MM.1S (cell line): ENCODE results near the gene RBM28.

ENCODE experiments used
- DNase-seq: peaks from one replicate; pipeline ENCODE4 v3.0.0-alpha.2; 2015
- H2AFZ ChIP-seq: fragments of 300-600 bp; sonication (generic); 2 replicates; pipeline ENCODE4 v1.6.0; 2016; ENCODE audit warnings: antibody characterized with exemption, low read length
- H3F3A ChIP-seq: fragments of 300-600 bp; sonication (generic); 2 replicates; pipeline ENCODE4 v1.6.1; 2016; ENCODE audit warnings: mild to moderate bottlenecking, antibody characterized with exemption, low read length, moderate library complexity, mixed read lengths; ENCODE audit not compliant: insufficient read depth
- H3K27ac ChIP-seq: fragments of 300-600 bp; sonication (generic); 2 replicates; pipeline ENCODE4 v1.5.1; 2016; ENCODE audit warnings: mild to moderate bottlenecking, low read length
- H3K27me3 ChIP-seq: fragments of 300-600 bp; sonication (generic); replicated peaks from 2 replicates; pipeline ENCODE4 v1.6.0; 2016; ENCODE audit warnings: low read length; ENCODE audit not compliant: insufficient read depth
- H3K36me3 ChIP-seq: fragments of 300-600 bp; sonication (generic); replicated peaks from 2 replicates; pipeline ENCODE4 v1.6.1; 2016; ENCODE audit warnings: mild to moderate bottlenecking, low read length, mixed read lengths; ENCODE audit not compliant: insufficient read depth
- H3K4me1 ChIP-seq: fragments of 300-600 bp; sonication (generic); 2 replicates; pipeline ENCODE4 v1.6.1; 2016; ENCODE audit warnings: low read length, mixed read lengths
- H3K4me2 ChIP-seq: fragments of 300-600 bp; sonication (generic); 2 replicates; pipeline ENCODE4 v1.6.0; 2016; ENCODE audit warnings: low read depth, low read length
- H3K4me3 ChIP-seq: fragments of 300-600 bp; sonication (generic); 2 replicates; pipeline ENCODE4 v1.5.1; 2016; ENCODE audit warnings: low read length, mixed read lengths
- H3K79me2 ChIP-seq: fragments of 300-600 bp; sonication (generic); 2 replicates; pipeline ENCODE4 v1.6.1; 2016; ENCODE audit warnings: mixed run types, low read length, mixed read lengths
- H3K9ac ChIP-seq: fragments of 300-600 bp; sonication (generic); 2 replicates; pipeline ENCODE4 v1.6.1; 2016; ENCODE audit warnings: low read length, mixed read lengths
- H3K9me2 ChIP-seq: fragments of 300-600 bp; sonication (generic); replicated peaks from 2 replicates; pipeline ENCODE4 v1.6.1; 2016; ENCODE audit warnings: mild to moderate bottlenecking, low read length, mixed read lengths; ENCODE audit not compliant: insufficient read depth
- H3K9me3 ChIP-seq: fragments of 300-600 bp; sonication (generic); replicated peaks from 2 replicates; pipeline ENCODE4 v1.6.1; 2016; ENCODE audit warnings: mild to moderate bottlenecking, low read length, mixed read lengths; ENCODE audit not compliant: insufficient read depth
- H4K20me1 ChIP-seq: fragments of 300-600 bp; sonication (generic); 2 replicates; pipeline ENCODE4 v1.6.1; 2016; ENCODE audit warnings: mild to moderate bottlenecking, low read length, moderate library complexity, mixed read lengths; ENCODE audit not compliant: insufficient read depth
- EZH2 ChIP-seq: fragments of 300-600 bp; sonication (generic); optimal IDR thresholded peaks from 2 replicates; pipeline ENCODE3; 2017; ENCODE audit warnings: low read depth, mild to moderate bottlenecking, antibody characterized with exemption, low read length, mixed read lengths
- EZH2phosphoT487 ChIP-seq: fragments of 300-600 bp; sonication (generic); IDR thresholded peaks from 2 replicates; pipeline ENCODE4 v1.6.1; 2018; ENCODE audit warnings: antibody characterized with exemption, low read length
- TF ChIP-seq, protein P1 (sequence below): fragments of 300-600 bp; sonication (generic); IDR thresholded peaks from 2 replicates; pipeline ENCODE4 v1.5.1; 2016; ENCODE audit warnings: antibody characterized with exemption, low read length, mixed read lengths

Gene RBM28

DNA sequence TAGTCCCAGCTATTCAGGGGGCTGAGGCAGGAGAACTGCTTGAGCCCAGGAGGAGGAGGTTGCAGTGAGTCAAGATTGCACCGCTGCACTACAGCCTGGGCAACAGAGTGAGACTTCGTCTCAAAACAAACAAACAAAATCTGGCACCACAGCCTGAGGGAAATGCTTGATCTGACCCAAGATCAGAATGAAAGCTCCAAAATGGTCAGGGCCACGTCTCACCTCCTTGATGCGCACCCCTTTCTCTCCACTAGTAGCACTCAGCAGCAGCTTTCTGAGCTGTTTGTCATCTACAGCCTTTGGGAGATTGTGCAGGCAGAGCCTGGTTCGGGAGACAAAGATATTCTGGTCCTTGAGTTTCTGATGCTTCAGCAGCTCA, 22.7 kb downstream of the RBM28 start:
- H4K20me1 ChIP-seq = no peaks in the 10 kb centered on the region
- no peaks in the 10 kb centered on the region for H3K9me2 ChIP-seq
- H3F3A ChIP-seq = no peaks in the 10 kb centered on the region
- no peaks in the 10 kb centered on the region for H3K79me2 ChIP-seq
- no peak overlapping the region for H3K9ac ChIP-seq
- TF ChIP-seq EZH2phosphoT487 (no peak), EZH2 (no peak)
- TF ChIP-seq, protein P1, sequence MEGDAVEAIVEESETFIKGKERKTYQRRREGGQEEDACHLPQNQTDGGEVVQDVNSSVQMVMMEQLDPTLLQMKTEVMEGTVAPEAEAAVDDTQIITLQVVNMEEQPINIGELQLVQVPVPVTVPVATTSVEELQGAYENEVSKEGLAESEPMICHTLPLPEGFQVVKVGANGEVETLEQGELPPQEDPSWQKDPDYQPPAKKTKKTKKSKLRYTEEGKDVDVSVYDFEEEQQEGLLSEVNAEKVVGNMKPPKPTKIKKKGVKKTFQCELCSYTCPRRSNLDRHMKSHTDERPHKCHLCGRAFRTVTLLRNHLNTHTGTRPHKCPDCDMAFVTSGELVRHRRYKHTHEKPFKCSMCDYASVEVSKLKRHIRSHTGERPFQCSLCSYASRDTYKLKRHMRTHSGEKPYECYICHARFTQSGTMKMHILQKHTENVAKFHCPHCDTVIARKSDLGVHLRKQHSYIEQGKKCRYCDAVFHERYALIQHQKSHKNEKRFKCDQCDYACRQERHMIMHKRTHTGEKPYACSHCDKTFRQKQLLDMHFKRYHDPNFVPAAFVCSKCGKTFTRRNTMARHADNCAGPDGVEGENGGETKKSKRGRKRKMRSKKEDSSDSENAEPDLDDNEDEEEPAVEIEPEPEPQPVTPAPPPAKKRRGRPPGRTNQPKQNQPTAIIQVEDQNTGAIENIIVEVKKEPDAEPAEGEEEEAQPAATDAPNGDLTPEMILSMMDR = no peak
- H3K27me3 ChIP-seq = no peaks in the 10 kb centered on the region
- H3K36me3 ChIP-seq = peaks cover 28% of the 10 kb centered on the region
- H3K9me3 ChIP-seq = no peaks in the 10 kb centered on the region
- no peak for DNase-seq
- no peak overlapping the region for H3K4me3 ChIP-seq
- H3K27ac ChIP-seq = no peak overlapping the region
- H2AFZ ChIP-seq = no peak overlapping the region
- H3K4me1 ChIP-seq = no peaks in the 10 kb centered on the region
- H3K4me2 ChIP-seq = no peak overlapping the region

DNA sequence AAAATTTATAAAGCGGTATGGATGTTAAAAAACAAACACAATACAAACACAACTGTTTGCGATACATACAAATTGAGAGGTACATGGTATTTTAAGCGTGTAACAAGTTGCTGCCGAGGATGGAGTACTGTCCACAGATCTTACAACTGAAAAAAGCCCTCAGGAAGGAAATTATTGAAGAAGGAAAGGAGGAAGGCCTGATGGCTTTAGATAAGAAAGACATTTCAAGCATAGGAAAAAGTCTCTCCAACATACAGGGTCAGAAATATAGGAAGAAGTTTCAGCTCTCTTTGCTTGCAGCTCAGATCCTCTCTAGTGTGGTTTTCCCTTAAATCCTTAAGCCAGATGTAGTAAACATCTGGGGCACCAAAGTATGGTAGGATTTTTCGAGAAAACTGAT, 25.0 kb downstream of the RBM28 start:
- Histone ChIP-seq H4K20me1 (no peaks in the 10 kb centered on the region), H3K27ac (no peak overlapping the region), H3K9ac (no peak overlapping the region), H3K79me2 (no peaks in the 10 kb centered on the region), H3K9me2 (no peaks in the 10 kb centered on the region), H3F3A (no peaks in the 10 kb centered on the region), H3K36me3 (peaks cover 37% of the 10 kb centered on the region), H3K27me3 (no peaks in the 10 kb centered on the region), H3K4me3 (no peak overlapping the region), H3K9me3 (no peaks in the 10 kb centered on the region), H2AFZ (no peak overlapping the region), H3K4me1 (no peaks in the 10 kb centered on the region), H3K4me2 (no peak overlapping the region)
- no peak for DNase-seq
- TF ChIP-seq, protein P1 = no peak
- TF ChIP-seq EZH2phosphoT487 (no peak), EZH2 (no peak)

DNA sequence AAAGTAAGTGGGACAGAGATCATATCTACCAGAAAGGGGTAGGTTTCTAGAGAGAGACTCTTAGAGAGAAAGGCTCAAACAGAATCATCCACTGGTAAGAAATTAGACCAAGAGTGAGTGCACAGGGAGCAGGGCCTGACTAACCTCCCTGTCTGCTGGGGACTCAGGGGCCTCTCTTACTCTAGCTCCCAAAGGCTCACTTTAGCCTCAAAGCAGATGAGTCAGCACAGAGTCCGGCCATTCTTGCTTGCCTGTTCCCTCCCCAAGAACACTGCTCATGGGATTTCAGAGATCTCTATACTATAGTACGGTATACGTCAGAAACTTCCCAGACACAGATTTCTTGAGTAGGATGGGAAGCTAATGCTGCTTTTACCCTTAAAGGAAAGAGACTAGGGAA, 32.7 kb downstream of the RBM28 start:
- Histone ChIP-seq H3K4me1 (no peaks in the 10 kb centered on the region), H4K20me1 (no peaks in the 10 kb centered on the region), H2AFZ (no peak overlapping the region), H3K36me3 (peaks cover 14% of the 10 kb centered on the region; the same call in 1 of the 2 replicates), H3K4me3 (no peak overlapping the region), H3K27me3 (no peaks in the 10 kb centered on the region), H3K79me2 (no peaks in the 10 kb centered on the region), H3K4me2 (no peak overlapping the region), H3F3A (no peaks in the 10 kb centered on the region), H3K9ac (no peak overlapping the region), H3K27ac (no peak overlapping the region), H3K9me2 (no peaks in the 10 kb centered on the region), H3K9me3 (no peaks in the 10 kb centered on the region)
- DNase-seq = no peak
- TF ChIP-seq, protein P1 = no peak
- TF ChIP-seq EZH2 = no peak
- TF ChIP-seq EZH2phosphoT487 = no peak
